Liver (tissue), 3 donors: ENCODE data around the gene PFKL.

Experiments used
- CTCF ChIP-seq: fragments of 150-350 bp; IDR thresholded peaks from 2 replicates; pipeline ENCODE4 v1.5.1; 2017; ENCODE audit warnings: improper control_type of control experiment, low read depth, low read length; ENCODE audit not compliant: missing input control
- EGR1 ChIP-seq, 2 donors: IDR thresholded peaks; 2 replicates each; pipeline ENCODE4 v1.6.1; 2016 to 2018; ENCODE audit warnings: antibody characterized with exemption in 2 of 2, low read depth in 2 of 2
- FOXA1 ChIP-seq: IDR thresholded peaks from 2 replicates; pipeline ENCODE4 v1.6.1; 2016; ENCODE audit warnings: antibody characterized with exemption
- GABPA ChIP-seq, 2 donors: IDR thresholded peaks in 1 of 2; conservative IDR thresholded peaks in 1 of 2; 2 replicates each; pipeline ENCODE4 v1.6.1; 2016; ENCODE audit warnings: antibody characterized with exemption in 2 of 2, mild to moderate bottlenecking in 1 of 2, moderate library complexity in 1 of 2
- HNF4A ChIP-seq, 2 donors: conservative IDR thresholded peaks; 2 replicates each; pipeline ENCODE4 v1.6.1; 2016; ENCODE audit warnings: antibody characterized with exemption in 2 of 2, mild to moderate bottlenecking in 2 of 2
- JUND ChIP-seq, 2 donors: IDR thresholded peaks; 2 replicates each; pipeline ENCODE4 v1.6.1; 2016; ENCODE audit warnings: antibody characterized with exemption in 2 of 2
- MAX ChIP-seq: IDR thresholded peaks from 2 replicates; pipeline ENCODE4 v1.6.1; 2016; ENCODE audit warnings: antibody characterized with exemption
- RAD21 ChIP-seq, 2 donors: IDR thresholded peaks; 2 replicates each; pipeline ENCODE4 v1.6.1; 2016; ENCODE audit warnings: antibody characterized with exemption in 2 of 2, mild to moderate bottlenecking in 2 of 2
- REST ChIP-seq: IDR thresholded peaks from 2 replicates; pipeline ENCODE4 v1.6.1; 2016; ENCODE audit warnings: antibody characterized with exemption, mild to moderate bottlenecking
- SP1 ChIP-seq: IDR thresholded peaks from 2 replicates; pipeline ENCODE4 v1.6.1; 2018; ENCODE audit warnings: antibody characterized with exemption, mild to moderate bottlenecking
- TAF1 ChIP-seq: conservative IDR thresholded peaks from 2 replicates; pipeline ENCODE4 v1.6.1; 2016; ENCODE audit warnings: antibody characterized with exemption, mild to moderate bottlenecking
- YY1 ChIP-seq: IDR thresholded peaks from 2 replicates; pipeline ENCODE4 v1.6.1; 2016; ENCODE audit warnings: antibody characterized with exemption, mild to moderate bottlenecking
- ZBTB33 ChIP-seq: IDR thresholded peaks from 2 replicates; pipeline ENCODE4 v1.6.1; 2016; ENCODE audit warnings: antibody characterized with exemption
- donor health status: healthy.
- donor health status: healthy.

GRCh38 chr21:44326716-44327602, 27.1 kb downstream of the PFKL start:
- TF ChIP-seq CTCF (no peak), TAF1 (no peak), EGR1 (IDR thresholded peaks at IDR 0.05; ENCODE audit: low read depth in 2 of 2) (no peak), SP1 (no peak), JUND (IDR thresholded peaks at IDR 0.05) (no peak), YY1 (no peak), FOXA1 (no peak), REST (no peak), MAX (no peak), ZBTB33 (no peak), RAD21 (IDR thresholded peaks at IDR 0.05) (no peak), GABPA (IDR thresholded peaks at IDR 0.05 in 1 of 2, conservative IDR thresholded peaks at IDR 0.05 in 1 of 2) (no peak), HNF4A (conservative IDR thresholded peaks at IDR 0.05) (no peak)
